GM12878 (cell line): Measurements from ENCODE around the gene MUTYH. TPM values are rescaled to one million over a fixed set of nuclear protein-coding genes. Genes with fewer than 3 reads are reported as not detected.

ENCODE experiments used
- BACH1 ChIP-seq: fragments of 450-650 bp; IDR thresholded peaks from 2 replicates; pipeline ENCODE4 v1.6.1; 2017; ENCODE audit warnings: mild to moderate bottlenecking, borderline replicate concordance
- BRCA1 ChIP-seq: IDR thresholded peaks from 2 replicates; pipeline ENCODE4 v1.6.1; 2011; ENCODE audit warnings: low read depth, low read length, improper control_type of control experiment
- CBX5 ChIP-seq: sonication (generic); IDR thresholded peaks from 2 replicates; pipeline ENCODE4 v1.6.1; 2016; ENCODE audit warnings: low read depth, moderate library complexity, mild to moderate bottlenecking, inconsistent platforms
- CREM ChIP-seq: IDR thresholded peaks from 2 replicates; pipeline ENCODE4 v1.6.1; 2014; ENCODE audit warnings: antibody characterized with exemption, low read depth
- EGR1 ChIP-seq, 2 experiments: IDR thresholded peaks; 1 replicate in 1 of 2; 2 replicates in 1 of 2; pipeline ENCODE4 v1.6.1; 2011 to 2012; ENCODE audit warnings: low read depth in 2 of 2, low read length in 2 of 2, borderline replicate concordance in 1 of 2, mild to moderate bottlenecking in 1 of 2, moderate library complexity in 1 of 2
- EP300 ChIP-seq, 2 experiments: fragments of 150-350 bp in 1 of 2; IDR thresholded peaks; 2 replicates each; pipeline ENCODE4 v1.6.1; 2011 to 2012; ENCODE audit warnings: low read depth in 2 of 2, low read length in 2 of 2, borderline replicate concordance in 1 of 2, improper control_type of control experiment in 1 of 2, inconsistent platforms in 1 of 2; ENCODE audit not compliant: control insufficient read depth in 1 of 2
- MTA3 ChIP-seq: IDR thresholded peaks from 2 replicates; pipeline ENCODE4 v1.6.1; 2012; ENCODE audit warnings: low read length, inconsistent platforms, borderline replicate concordance
- NFYB ChIP-seq: IDR thresholded peaks from 2 replicates; pipeline ENCODE4 v1.6.1; 2011; ENCODE audit warnings: low read depth, mild to moderate bottlenecking, low read length, improper control_type of control experiment, moderate library complexity; ENCODE audit not compliant: insufficient read depth
- NR2C1 ChIP-seq: fragments of 450-650 bp; IDR thresholded peaks from 2 replicates; pipeline ENCODE4 v1.6.1; 2017; ENCODE audit warnings: antibody characterized with exemption, mild to moderate bottlenecking, moderate library complexity
- NRF1 ChIP-seq: conservative IDR thresholded peaks from 2 replicates; pipeline ENCODE4 v1.6.1; 2011; ENCODE audit warnings: mild to moderate bottlenecking, low read depth, low read length, improper control_type of control experiment
- POLR2AphosphoS5 ChIP-seq: IDR thresholded peaks from 2 replicates; pipeline ENCODE4 v1.6.1; 2011; ENCODE audit warnings: mild to moderate bottlenecking, low read length, inconsistent platforms
- RB1 ChIP-seq: fragments of 450-650 bp; formaldehyde crosslinking; IDR thresholded peaks from 2 replicates; pipeline ENCODE4 v1.6.1; 2017; ENCODE audit warnings: mild to moderate bottlenecking, borderline replicate concordance
- SMC3 ChIP-seq: IDR thresholded peaks from 2 replicates; pipeline ENCODE4 v1.6.1; 2011; ENCODE audit warnings: low read length, improper control_type of control experiment, borderline replicate concordance
- SP1 ChIP-seq: IDR thresholded peaks from one replicate; pipeline ENCODE4 v1.6.1; 2011; ENCODE audit warnings: low read depth, low read length
- SPI1 ChIP-seq: IDR thresholded peaks from 2 replicates; pipeline ENCODE4 v1.6.1; 2011; ENCODE audit warnings: low read depth, mild to moderate bottlenecking, low read length, moderate library complexity, borderline replicate concordance; ENCODE audit not compliant: insufficient read depth
- STAT1 ChIP-seq: fragments of 450-650 bp; conservative IDR thresholded peaks from 2 replicates; pipeline ENCODE4 v1.6.1; 2014; ENCODE audit warnings: antibody characterized with exemption, mild to moderate bottlenecking
- STAT3 ChIP-seq: IDR thresholded peaks from 2 replicates; pipeline ENCODE4 v1.6.1; 2011; ENCODE audit warnings: low read depth, low read length, improper control_type of control experiment
- TAF1 ChIP-seq: IDR thresholded peaks from 2 replicates; pipeline ENCODE4 v1.6.1; 2011; ENCODE audit warnings: mild to moderate bottlenecking, low read depth, low read length, borderline replicate concordance
- TARDBP ChIP-seq: IDR thresholded peaks from 2 replicates; pipeline ENCODE4 v1.6.1; 2016; ENCODE audit warnings: borderline replicate concordance
- TCF12 ChIP-seq: IDR thresholded peaks from 2 replicates; pipeline ENCODE4 v1.6.1; 2011; ENCODE audit warnings: low read depth, mild to moderate bottlenecking, low read length
- ZNF24 ChIP-seq: fragments of 450-650 bp; IDR thresholded peaks from 2 replicates; pipeline ENCODE4 v1.6.1; 2017; ENCODE audit warnings: antibody characterized with exemption, mild to moderate bottlenecking
- polyA plus RNA-seq, 11 experiments: library from polyadenylated mRNA; depleted of rRNA in 4 of 11; unstranded in 6 of 11; stranded (reverse) in 5 of 11; fragments of >200 nt; fragmentation: Nextera tagmentation in 4 of 11; fragmentation: Illumina TruSeq in 1 of 11; extraction: Ambion mirVana in 4 of 11; extraction: Trizol in 1 of 11; gene quantifications; 1 replicate in 1 of 11; 2 replicates in 10 of 11; pipeline versions ENCODE4 v1.2.1 to v1.2.3, GENCODE V29; 2011 to 2016; ENCODE audit warnings: inconsistent platforms in 2 of 11, missing spikeins in 2 of 11, low read depth in 1 of 11
- total RNA-seq, 4 experiments: library from RNA; depleted of rRNA in 3 of 4; stranded (reverse); fragments of >200 nt in 3 of 4; fragmentation: Illumina TruSeq in 1 of 4; extraction: Trizol in 1 of 4; gene quantifications; 2 replicates each; pipeline versions ENCODE4 v1.2.1 to v1.2.3, GENCODE V29; 2013 to 2021
- TF ChIP-seq, protein P1 (sequence below): IDR thresholded peaks from 2 replicates; pipeline ENCODE4 v1.6.1; 2011; ENCODE audit warnings: borderline replicate concordance, low read depth, mild to moderate bottlenecking, moderate library complexity, low read length; ENCODE audit not compliant: insufficient read depth, poor library complexity, severe bottlenecking
- TF ChIP-seq, protein P2 (sequence below): fragments of 450-650 bp; IDR thresholded peaks from 2 replicates; pipeline ENCODE4 v1.6.1; 2017; ENCODE audit warnings: borderline replicate concordance
- TF ChIP-seq, protein P3 (sequence below): fragments of 450-650 bp; IDR thresholded peaks from 2 replicates; pipeline ENCODE4 v1.6.1; 2017; ENCODE audit warnings: antibody characterized with exemption, mild to moderate bottlenecking, moderate library complexity

Gene MUTYH
- total and polyA plus RNA-seq, 10 of the 15 experiments (the other 5 are each of a cell fraction or from before 2014, with no cell fraction given), result 2.5 to 42.0 (median 30.0) TPM

- TF ChIP-seq CBX5 (no peak), EP300 (IDR thresholded peaks at IDR 0.05; ENCODE audit: borderline replicate concordance in 1 of 2, control insufficient read depth in 1 of 2, low read depth in 2 of 2, low read length in 2 of 2) (peak in 1 of 2 experiments; percentile 34; a peak in 1 of 4 replicates), STAT1 (no peak), SP1 (peak; percentile 9), MTA3 (0 out of 2 replicates have a peak, but pooled peaks have one; percentile 25), NRF1 (no peak), SMC3 (no peak), BRCA1 (no peak), TAF1 (peak; percentile 53; the same call in 1 of the 2 replicates), NR2C1 (no peak), POLR2AphosphoS5 (no peak), TARDBP (no peak), ZNF24 (peak; percentile 31; the same call in 1 of the 2 replicates), STAT3 (no peak), RB1 (no peak), EGR1 (IDR thresholded peaks at IDR 0.05; ENCODE audit: borderline replicate concordance in 1 of 2, low read depth in 2 of 2, low read length in 2 of 2) (no peak), TCF12 (no peak), NFYB (no peak), BACH1 (no peak), CREM (peak; percentile 37; the same call in 1 of the 2 replicates), SPI1 (peak; percentile 57; the same call in 1 of the 2 replicates)
- TF ChIP-seq, protein P1, sequence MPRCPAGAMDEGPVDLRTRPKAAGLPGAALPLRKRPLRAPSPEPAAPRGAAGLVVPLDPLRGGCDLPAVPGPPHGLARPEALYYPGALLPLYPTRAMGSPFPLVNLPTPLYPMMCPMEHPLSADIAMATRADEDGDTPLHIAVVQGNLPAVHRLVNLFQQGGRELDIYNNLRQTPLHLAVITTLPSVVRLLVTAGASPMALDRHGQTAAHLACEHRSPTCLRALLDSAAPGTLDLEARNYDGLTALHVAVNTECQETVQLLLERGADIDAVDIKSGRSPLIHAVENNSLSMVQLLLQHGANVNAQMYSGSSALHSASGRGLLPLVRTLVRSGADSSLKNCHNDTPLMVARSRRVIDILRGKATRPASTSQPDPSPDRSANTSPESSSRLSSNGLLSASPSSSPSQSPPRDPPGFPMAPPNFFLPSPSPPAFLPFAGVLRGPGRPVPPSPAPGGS, result peak; percentile 75
- TF ChIP-seq, protein P2, sequence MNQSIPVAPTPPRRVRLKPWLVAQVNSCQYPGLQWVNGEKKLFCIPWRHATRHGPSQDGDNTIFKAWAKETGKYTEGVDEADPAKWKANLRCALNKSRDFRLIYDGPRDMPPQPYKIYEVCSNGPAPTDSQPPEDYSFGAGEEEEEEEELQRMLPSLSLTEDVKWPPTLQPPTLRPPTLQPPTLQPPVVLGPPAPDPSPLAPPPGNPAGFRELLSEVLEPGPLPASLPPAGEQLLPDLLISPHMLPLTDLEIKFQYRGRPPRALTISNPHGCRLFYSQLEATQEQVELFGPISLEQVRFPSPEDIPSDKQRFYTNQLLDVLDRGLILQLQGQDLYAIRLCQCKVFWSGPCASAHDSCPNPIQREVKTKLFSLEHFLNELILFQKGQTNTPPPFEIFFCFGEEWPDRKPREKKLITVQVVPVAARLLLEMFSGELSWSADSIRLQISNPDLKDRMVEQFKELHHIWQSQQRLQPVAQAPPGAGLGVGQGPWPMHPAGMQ, result no peak
- TF ChIP-seq, protein P3, sequence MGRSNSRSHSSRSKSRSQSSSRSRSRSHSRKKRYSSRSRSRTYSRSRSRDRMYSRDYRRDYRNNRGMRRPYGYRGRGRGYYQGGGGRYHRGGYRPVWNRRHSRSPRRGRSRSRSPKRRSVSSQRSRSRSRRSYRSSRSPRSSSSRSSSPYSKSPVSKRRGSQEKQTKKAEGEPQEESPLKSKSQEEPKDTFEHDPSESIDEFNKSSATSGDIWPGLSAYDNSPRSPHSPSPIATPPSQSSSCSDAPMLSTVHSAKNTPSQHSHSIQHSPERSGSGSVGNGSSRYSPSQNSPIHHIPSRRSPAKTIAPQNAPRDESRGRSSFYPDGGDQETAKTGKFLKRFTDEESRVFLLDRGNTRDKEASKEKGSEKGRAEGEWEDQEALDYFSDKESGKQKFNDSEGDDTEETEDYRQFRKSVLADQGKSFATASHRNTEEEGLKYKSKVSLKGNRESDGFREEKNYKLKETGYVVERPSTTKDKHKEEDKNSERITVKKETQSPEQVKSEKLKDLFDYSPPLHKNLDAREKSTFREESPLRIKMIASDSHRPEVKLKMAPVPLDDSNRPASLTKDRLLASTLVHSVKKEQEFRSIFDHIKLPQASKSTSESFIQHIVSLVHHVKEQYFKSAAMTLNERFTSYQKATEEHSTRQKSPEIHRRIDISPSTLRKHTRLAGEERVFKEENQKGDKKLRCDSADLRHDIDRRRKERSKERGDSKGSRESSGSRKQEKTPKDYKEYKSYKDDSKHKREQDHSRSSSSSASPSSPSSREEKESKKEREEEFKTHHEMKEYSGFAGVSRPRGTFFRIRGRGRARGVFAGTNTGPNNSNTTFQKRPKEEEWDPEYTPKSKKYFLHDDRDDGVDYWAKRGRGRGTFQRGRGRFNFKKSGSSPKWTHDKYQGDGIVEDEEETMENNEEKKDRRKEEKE, result no peak
These were observed 33.9 kb downstream of the MUTYH start (continued) for GRCh38 chr1:45306319-45306718.
